HG02798 (cell line): ENCODE data around the gene GNAI1.

ENCODE experiments used
- ATAC-seq: cut with Tn5 transposase; IDR thresholded peaks from one replicate; pipeline ENCODE4 v1.9.1; 2021; ENCODE audit warnings: mild to moderate bottlenecking; ENCODE audit not compliant: unreplicated experiment, poor library complexity

Gene GNAI1

DNA sequence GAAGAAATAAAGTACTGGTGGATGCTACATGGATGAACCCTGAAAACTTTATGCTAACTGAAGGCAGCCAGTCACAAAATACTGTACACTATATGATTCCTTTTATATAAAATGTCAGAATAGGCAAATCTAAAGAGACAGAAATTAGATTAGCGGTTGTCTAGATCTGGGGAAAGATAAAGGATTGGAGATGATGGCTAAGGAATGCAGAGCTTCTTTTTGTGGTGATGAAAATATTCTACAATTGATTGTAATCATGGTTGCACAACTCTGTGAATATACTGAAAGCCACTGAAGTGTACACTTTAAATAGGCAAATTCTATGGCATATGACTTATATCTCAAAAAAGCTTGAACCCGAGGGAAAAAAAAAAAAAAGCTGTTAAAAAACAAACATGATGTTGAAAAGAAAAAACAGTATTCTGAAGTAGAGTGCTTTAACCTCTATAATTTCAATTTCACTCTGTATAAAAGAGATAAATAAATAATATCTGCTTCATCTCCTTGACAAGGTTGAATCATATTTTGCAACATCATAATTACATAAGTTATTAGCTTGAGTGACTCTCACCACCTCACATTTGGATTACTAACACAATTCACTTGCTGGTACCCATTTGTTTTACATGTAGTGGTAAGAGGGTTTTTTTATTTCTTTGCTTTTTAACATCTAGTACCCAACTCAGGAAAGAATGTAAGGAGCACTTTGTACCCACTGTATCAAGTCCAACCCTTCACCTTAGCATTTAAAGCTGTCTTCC lies 2.8 kb upstream of the GNAI1 start:
- ATAC-seq = no peak

DNA sequence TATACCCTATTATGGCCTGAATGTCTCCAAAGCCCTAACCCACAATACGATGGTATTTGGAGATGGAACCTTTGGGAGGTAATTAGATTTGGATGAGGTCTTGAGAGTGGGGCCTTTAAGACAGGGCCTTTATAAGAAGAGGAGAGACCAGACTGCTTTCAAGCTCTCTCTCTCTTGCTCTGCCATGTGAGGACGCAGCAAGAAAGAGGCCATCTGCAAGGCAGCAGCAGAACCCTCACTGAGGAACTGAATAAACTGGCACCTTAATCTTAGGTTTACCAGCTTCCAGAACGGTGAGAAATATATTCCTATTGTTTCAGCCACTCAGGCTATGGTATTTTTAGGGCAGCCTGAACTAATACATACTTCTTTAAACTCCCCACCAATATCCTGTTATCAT lies 2.0 kb upstream of the GNAI1 start:
- no peak for ATAC-seq

DNA sequence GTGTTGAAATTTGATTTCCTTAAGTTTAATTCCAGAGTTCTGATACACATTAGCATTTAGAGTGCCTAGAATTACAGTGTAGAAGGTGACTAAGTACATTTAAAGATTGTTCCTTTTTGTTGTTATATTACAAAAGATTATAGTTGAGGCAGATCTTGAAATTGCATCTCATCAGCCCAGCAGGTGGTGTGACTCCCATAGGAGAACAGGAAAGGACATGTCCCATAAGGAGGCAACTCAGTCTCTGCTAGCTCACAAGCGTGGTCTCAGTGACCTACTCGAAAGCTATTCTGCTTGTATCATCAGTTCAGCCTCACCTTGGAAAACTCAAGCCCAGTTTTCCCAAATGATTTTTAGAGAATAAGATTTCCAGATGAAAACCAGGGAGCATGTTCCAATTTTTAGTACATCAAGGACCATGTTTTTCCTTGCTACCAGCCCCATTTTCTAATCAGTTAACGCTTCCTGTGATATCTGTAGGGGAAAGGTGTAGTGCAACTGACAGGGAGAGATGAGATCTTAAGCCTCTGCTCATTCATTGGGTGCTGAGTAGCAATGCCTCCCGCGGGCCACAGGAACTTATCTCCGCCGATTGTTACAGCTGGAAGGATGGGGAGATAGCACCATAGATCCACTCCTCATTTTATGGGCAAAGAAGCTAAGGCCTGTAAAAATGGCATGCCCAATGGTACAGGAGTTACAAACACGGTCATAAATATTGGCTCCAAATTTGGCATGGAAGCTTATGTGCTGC lies 1.1 kb upstream of the GNAI1 start:
- no peak for ATAC-seq

DNA sequence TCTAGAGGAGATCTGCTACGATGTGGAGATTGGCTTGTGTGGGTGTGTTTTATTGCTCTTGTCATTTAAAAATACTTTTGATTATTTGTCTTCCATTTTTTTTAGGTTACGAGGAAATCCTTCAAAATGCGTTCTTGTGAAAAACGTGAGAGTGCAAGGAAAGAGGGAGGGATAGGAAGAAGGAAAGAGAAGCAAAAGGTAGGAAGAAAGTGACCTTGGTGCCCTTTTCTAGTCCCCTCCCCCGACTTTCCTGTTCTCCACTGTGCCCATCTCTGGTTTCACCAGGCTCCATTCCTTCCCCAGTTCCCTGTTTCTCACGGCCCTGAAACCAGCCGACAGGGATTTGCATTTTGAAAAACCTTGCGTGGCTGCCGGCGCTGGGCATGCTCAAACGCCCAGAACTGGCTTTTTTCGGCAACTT lies 506 bp upstream of the GNAI1 start:
- no peak for ATAC-seq

DNA sequence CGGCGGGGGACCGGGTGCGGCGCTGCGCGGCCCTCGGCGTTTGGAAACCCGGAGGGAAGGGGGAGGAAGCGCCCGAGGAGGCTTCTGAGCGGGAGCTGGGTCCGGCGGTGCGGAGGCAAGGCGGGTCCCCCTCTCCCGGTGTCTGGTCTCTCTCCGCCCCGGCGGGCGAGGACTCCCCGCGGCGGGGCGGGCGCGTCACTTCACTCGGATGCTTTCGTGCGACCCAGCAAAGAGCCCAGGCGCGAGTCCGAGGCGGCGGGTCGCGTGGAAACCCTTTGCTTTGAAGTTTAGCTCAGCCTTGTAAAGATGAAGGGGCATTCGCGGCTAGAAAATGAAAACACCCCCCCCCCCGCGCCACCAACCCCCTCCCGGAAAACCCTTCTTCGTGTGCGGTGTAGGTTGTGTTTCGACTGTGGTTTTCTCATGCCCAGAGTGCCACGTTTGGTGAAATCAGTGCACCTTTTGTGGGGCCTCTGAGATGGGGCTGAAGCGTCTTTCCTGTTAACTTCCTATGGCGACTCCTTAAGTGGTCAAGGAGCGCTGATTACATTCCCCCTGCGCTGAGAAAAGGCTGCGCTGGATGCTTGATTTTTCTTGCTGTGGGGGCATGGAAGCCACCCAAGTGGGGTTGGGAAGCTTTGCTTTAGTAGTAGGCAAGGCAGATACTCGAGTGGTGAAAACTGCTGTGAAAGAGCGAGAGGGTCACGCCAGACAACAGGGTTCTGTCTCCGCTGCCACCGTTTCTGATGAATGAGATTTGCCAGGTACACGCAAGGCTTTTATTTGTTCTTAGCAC lies 876 bp downstream of the GNAI1 start:
- ATAC-seq = peak; percentile 20

DNA sequence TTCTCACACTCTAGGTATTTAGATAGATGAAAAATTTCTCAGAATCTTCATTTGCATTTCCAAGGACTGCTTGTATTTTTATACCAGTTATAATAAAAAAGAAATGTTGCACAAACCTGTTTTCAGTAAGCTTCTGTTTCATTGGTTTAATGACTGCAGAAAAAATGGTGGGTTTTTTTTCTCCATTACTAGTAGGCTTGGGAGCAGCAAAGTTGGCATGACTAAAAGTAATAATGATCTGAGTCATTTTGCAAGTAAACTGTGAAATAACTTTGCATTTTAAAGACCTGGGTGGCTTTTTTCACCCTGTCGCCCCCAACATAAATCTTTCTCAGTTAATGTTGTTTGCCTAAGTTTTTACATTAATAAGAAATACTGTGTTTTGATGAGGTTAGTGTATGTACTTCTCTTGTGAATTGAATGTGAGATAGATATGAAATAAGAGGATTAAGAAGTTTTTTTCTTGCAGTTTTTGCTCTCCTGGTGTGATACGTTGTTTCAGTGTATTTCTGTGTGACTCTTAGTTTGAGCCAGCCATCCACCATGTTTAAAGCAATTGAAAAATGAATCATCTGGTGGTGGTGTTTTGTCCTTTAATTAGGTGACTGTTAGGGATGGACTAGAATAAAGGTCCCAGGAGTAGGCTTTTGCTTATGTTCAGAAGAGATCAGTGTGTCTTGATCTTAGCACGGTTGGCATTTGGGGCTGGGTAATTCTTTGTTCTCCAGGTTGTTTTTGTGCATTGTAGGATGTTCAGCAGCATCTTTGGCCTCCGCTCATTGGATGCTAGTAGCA lies 1.8 kb downstream of the GNAI1 start:
- ATAC-seq = no peak

DNA sequence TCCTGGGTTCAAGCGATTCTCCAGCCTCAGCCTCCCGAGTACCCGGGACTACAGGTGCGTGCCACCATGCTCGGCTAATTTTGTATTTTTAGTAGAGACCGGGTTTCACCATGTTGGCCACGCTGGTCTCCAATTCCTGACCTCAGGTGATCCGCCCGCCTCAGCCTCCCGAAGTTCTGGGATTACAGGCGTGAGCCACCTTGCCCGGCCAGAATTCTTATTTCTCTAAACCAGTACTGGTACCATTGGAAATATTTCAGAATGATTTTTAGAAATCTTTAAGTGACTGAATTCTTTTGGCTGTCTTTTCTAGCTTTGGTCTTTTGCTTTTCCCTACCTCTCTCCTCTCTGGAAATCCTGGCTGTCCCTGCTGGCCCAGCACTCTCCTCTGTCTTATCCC lies 2.8 kb downstream of the GNAI1 start:
- no peak for ATAC-seq

DNA sequence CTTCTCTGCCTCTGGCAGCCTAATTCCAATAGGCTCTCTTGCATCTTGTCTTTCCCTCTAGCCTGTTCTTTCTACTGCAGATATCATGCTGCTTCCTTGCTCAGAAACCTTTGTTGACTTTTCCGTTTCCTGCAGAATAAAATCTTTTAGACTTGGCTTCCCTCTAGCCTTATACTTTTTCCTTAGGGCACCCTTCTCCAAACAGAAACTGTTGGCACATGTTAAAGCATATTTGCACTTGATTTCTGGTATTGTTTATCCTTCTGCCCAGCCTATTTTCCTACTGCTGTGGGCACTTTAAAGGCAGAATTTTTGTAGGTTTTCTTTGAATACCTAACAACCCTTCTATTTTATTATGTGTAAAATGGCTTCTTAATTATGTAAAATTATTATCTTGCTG lies 4.6 kb downstream of the GNAI1 start:
- ATAC-seq = no peak

DNA sequence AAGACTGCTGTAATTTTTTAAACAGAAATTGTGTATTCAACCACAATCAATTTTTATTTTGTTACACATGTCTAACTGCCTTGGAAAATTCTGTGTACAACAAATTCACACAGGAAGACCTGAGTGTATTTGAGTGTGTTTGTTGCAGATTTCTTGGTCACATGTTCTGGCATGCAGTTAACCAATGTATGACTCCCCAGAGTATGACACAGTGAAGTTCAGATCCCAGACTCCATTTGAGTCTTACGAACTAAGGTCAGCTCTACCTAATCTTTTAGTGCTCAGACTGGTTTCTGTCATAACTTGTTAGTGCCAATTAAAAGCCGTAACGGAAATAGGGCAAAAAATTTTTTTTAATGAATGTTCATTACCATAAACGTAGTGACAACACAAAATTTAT lies 5.8 kb downstream of the GNAI1 start:
- ATAC-seq = no peak

DNA sequence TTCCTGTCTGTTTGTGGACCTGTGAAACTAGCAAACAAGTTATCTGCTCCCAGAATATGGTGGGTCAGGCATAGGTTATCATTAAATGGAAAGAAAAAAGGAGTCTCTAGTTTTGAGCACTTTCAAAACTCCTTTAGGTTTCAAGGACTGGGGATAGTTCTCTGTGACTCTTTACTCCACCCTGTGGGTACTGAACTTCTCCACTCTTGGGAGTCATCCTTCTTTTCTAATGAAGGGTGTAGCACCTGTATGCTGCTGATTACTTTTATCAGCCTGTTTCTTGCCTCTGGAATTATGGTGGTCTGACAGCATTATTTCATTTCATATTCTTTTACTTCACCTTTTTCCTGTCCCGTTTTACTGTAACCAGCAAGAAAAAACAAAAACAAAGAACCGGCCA lies 6.7 kb downstream of the GNAI1 start:
- ATAC-seq = no peak

DNA sequence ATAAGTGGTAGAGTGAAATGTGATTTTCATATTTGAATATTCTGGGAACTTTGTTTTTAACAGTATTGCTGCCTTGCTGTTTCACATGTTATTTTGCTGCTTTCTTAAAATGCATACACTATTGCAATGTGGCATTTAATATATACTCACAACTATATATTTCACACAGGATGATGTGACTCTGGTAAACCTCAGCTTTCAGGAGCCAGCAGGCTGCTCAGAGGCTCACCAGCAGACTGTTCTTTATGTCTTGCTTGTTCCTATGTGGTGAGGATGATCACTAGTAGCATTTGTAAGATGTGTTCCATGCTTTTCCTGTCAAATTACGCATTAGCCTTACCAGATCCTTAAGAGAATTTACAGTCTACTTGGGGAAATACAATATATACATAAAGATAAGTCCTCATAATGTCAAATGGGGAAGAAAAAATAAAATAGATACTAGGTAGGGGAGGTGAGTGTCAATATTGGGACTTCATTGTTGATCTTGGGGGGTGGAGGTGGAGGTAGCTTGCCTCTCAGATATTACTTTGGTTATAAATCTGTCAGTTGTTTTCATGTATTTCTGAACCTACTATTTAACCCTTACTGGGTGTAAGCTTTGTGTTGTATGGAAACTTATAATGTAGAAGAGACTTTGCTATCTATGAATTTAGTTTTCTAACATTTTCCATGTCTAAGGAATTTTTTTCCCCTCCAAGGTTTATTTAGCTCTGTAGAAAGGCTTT lies 8.4 kb downstream of the GNAI1 start:
- no peak for ATAC-seq

DNA sequence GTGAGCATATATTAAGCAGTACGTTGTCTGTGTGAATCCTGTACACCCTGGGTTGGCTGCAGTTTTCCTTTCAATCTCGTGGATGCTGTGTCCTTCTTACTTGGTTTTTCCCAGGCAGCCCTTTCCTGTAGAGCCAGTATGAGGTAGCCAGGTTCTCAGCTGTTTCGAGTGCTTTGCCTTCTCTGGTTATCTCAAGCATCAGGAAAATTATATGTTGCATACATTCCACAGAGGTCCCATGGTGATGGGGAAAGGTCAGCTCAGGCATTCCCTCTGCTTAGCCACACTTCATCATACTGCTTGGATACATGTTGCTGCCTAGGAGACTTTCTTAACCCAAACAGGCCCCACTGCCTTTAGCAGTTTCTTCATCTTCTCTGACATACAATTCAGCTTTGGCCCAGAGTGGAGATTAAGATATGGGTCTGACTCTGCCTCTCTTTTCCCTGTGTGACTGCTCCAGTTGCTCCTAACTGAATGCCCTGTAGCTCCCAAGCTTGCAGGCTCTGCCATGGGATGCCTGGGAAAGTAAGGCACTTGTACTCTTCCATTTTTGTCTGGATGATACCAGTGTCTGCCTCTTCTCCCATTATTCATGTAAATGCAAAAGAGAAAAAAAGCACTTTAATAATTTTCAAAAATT lies 11.3 kb downstream of the GNAI1 start:
- ATAC-seq = no peak

DNA sequence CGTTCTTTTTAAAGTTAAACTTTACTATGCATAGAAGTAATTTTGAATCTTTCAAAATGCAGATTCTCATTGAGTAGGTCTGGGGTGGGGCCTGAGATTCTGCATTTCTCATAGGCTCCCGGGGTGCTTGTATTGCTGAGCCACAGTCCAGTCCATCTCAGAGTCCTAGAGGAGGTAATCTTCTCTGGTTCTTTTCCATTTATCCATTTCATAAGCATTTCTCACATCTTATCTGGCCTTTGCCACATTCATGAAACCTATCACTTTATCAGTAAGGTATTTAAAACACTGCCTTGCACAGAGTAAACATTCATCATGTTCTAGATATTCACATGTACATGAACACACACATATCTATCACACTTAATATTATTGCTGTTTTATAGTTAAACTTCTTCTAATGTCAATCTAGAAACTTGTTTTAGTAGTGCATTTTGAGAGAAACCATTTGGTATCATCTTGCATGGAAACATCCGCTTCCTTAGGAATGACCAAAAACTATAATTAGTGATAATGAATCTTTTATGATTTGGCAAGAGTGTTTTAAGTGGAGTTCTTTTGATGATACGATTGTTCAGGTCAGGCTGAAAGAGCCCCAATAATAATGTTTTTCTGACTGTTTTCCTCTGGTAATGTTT lies 12.0 kb downstream of the GNAI1 start:
- no peak for ATAC-seq

DNA sequence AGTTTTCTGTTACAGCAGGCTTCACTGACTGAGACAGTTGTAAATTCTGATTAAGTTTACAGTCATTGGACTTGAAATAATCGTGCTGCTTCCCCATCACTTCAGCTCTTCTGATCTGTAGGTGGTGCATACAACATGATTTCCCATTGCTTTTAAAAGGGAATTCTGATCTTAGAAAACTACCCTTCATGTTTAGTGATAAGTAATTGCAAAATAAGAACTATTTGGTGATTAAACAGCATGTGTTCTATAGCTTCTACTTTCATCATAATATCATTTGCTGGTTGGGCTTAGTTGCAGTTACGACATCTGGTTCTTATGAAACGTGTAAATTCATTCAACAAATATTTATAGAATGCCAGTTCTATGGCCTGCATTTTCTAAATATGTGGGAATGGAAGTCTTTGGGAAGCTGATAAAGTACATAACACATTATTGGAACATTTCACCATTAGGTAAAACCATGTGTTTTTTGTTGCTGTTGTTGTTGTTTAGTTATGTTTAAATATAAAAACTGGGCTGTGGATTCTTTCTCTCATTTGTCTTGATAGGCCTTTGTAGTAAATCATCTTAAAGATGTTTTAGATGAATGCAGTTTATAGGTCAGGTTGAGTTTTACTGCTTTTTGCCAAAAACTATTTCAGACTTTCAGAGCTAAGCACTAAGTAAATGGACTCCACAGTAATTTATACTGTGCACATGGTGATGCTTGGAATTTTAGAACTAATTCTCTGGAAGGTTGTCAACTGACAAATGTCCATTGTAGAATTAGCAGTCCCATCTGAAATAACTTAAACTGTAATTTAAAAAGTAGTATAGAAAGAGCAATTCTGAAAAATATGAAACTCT lies 13.1 kb downstream of the GNAI1 start:
- ATAC-seq = no peak

DNA sequence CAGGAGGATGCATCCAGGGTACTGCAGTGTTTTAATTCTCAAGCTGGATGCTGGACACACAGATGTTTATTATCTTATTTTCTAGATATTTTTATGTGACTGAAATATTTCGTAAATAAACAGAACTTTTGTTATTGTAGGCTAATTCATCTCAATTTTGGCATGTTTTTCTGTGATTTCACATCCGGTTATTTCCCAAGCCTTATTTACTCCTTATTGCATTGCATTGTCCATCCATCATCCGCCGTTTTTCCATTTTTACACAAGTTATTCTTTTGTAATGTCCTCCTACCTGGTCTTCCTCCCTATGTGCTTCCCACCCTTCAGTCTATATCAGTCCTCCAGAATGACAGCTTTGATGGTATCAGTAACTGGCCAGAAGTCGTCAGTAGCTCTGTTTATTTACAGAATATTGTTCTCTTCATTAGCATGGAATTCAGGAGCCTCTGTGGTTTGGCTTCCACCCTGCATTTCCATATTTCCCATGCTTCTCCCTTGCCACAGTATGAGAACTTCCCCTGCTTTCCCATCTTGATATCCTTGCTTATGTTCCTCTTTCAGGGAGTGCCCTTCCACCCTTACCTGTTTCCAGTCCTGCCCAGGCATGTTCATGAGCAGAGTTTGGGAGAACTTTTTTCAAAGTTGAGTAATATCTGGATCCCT lies 16.1 kb downstream of the GNAI1 start:
- ATAC-seq = no peak

DNA sequence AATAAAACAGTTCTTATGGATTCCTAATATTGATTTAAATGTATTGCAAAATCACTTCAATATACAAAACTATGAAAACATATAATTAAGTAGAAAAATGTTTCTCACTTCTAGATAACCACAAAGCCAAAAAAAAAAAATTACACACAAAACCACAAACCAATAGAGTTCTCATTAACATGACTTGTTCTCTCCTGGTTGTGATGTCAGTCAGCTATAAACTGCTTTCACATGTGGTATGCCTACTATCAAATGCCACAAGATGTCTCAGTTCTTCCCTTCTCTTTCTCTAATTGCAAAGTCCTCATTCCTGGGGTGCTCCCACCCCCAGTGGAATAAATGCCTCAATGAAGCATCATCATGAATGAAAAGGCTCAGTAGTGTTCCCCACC lies 16.6 kb downstream of the GNAI1 start:
- no peak for ATAC-seq

DNA sequence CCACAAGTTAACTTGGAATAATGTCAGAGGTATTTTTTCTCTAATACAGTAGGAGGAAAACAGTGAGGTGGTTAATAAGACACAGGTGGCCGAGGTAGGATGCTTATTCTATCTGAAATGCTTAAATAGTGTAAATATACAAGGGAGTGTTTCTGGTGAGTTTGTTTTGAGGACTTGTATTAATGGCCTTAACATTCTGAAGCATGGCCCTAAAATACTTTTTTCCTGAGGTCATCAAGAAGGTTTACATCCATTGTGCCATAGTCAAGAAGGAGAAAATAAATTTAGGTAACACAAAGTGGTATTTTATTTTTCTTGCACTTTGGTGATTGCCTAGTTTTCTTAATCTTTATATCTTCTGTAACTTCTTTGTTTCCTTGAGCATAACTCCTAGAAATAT lies 18.8 kb downstream of the GNAI1 start:
- ATAC-seq = no peak
